ENCODE data around the gene PPP1R8. TPM values are rescaled to one million over a fixed set of nuclear protein-coding genes. Genes with fewer than 3 reads are reported as not detected.

PPP1R8 gene
- total and polyA plus RNA-seq, 2 experiments from 2014 or later, result 13.4 to 50.5 TPM

GRCh38 chr1:27891196-27891889 lies 60.8 kb downstream of the PPP1R8 start (continued):
- TF ChIP-seq REST (IDR thresholded peaks at IDR 0.05; ENCODE audit: unreplicated experiment) (no peak), POLR2AphosphoS5 (IDR thresholded peaks at IDR 0.05; ENCODE audit: low read depth) (no peak), NANOG (IDR thresholded peaks at IDR 0.05; ENCODE audit: borderline replicate concordance) (no peak), CTCF (conservative IDR thresholded peaks at IDR 0.05; ENCODE audit: low read depth in 2 of 2) (no peak), EZH2 (IDR thresholded peaks at IDR 0.05; ENCODE audit: low read depth, unreplicated experiment) (no peak), JUNB (IDR thresholded peaks at IDR 0.05; ENCODE audit: unreplicated experiment) (no peak), CREB1 (CRISPR knock-in tag; IDR thresholded peaks at IDR 0.05; ENCODE audit: low read depth) (no peak)

GRCh38 chr1:27894521-27894920 lies 63.9 kb downstream of the PPP1R8 start:
- H4K20me1 ChIP-seq (replicated peaks; ENCODE audit: insufficient read depth), result peaks cover 11% of the 10 kb centered on the region
- no peaks in the 10 kb centered on the region for H3K27me3 ChIP-seq (ENCODE audit: insufficient read depth)
- Mint-ChIP-seq H3K4me1 (no peaks in the 10 kb centered on the region), H3K4me3 (no peak overlapping the region), H3K27ac (no peak overlapping the region), H3K36me3 (ENCODE audit: low read depth) (peaks cover 74% of the 10 kb centered on the region), H3K9me3 (no peaks in the 10 kb centered on the region), H3K27me3 (ENCODE audit: insufficient read depth, low read depth, poor library complexity) (no peaks in the 10 kb centered on the region)
- H3K4me1 ChIP-seq (ENCODE audit: insufficient read depth), result no peaks in the 10 kb centered on the region
- no peak overlapping the region for H2AFZ ChIP-seq
- no peak overlapping the region for H3K4me2 ChIP-seq
- H3F3A ChIP-seq (replicated peaks; ENCODE audit: low read depth), result peaks cover 13% of the 10 kb centered on the region; the same call in 1 of the 2 replicates
- no peak overlapping the region for H3K4me3 ChIP-seq
- H3K9me2 ChIP-seq (ENCODE audit: insufficient read depth), result no peaks in the 10 kb centered on the region
- H3K79me2 ChIP-seq (replicated peaks; ENCODE audit: insufficient read depth), result no peaks in the 10 kb centered on the region
- no peak for ATAC-seq
- no peak overlapping the region for H3K27ac ChIP-seq (ENCODE audit: low read depth)
- H3K36me3 ChIP-seq (ENCODE audit: insufficient read depth), result peaks cover 77% of the 10 kb centered on the region
- no peak for DNase-seq (ENCODE audit: low spot score)
- TF ChIP-seq NANOG (IDR thresholded peaks at IDR 0.05; ENCODE audit: borderline replicate concordance) (no peak), CTCF (conservative IDR thresholded peaks at IDR 0.05; ENCODE audit: low read depth in 2 of 2) (no peak), JUNB (IDR thresholded peaks at IDR 0.05; ENCODE audit: unreplicated experiment) (no peak), ZNF462 (CRISPR knock-in tag; IDR thresholded peaks at IDR 0.05) (no peak)
